Activated naive CD4-positive, alpha-beta T cell treated with anti-CD3 and anti-CD28 coated beads, Interleukin-2, amount 50 U/mL, for 72 hours (primary cell): ENCODE results near the gene MCHR1. TPM values are rescaled to one million over a fixed set of nuclear protein-coding genes. Genes with fewer than 3 reads are reported as not detected.
A peak's percentile ranks its signal among the peaks of the same experiment; 100 is the strongest.
"Not testable (repeated sequence)": the region's sequence is repeated elsewhere in the genome, so short reads cannot be mapped to it uniquely, and the experiment has no call there.

Experiments
- ATAC-seq, 2 donors: fragments of 150-1000 bp; cut with Tn5 transposase; 2 replicates each; pipeline ENCODE4 v1.10.0; 2021; ENCODE audit warnings: mild to moderate bottlenecking in 2 of 2, moderate library complexity in 2 of 2
- DNase-seq, 2 donors: peaks; one replicate each; pipeline ENCODE4 v3.0.0; 2021 to 2022; ENCODE audit warnings: low spot score in 2 of 2
- H3K27ac Mint-ChIP-seq, 2 donors: one replicate each; pipeline ENCODE4 v1.8.0; 2022; ENCODE audit warnings: mild to moderate bottlenecking in 2 of 2, mixed read lengths in 2 of 2
- H3K36me3 Mint-ChIP-seq, 2 donors: one replicate each; pipeline ENCODE4 v1.8.0; 2022; ENCODE audit warnings: mixed read lengths in 2 of 2
- H3K9me3 Mint-ChIP-seq, 2 donors: one replicate each; pipeline ENCODE4 v1.8.0; 2022; ENCODE audit warnings: mixed read lengths in 2 of 2
- total RNA-seq, 2 donors: library from RNA; stranded (reverse); gene quantifications; one replicate each; pipeline ENCODE4 v1.2.3, GENCODE V29; 2022

MCHR1 gene
- total RNA-seq, 2 donors from 2014 or later = not detected

DNA sequence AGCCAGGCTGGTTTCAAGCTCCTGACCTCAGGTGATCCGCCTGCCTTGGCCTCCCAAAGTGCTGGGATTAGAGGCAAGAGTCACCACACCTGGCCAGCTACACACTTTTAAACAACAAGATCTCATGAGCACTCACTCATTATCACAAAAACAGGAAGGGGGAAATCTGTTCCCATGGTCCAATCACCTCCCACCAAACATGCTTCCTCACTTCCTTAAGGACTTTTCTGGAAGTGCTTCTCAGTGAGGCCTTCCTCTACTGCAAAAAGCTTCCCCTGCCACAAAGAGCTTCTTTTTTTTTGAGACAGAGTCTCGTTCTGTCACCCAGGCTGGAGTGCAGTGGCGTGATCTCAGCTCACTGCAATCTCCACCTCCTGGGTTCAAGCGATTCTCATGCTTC lies 3.1 kb upstream of the MCHR1 start:
- peak overlapping the region in 1 of 2 donors; percentile 83 for H3K27ac Mint-ChIP-seq

DNA sequence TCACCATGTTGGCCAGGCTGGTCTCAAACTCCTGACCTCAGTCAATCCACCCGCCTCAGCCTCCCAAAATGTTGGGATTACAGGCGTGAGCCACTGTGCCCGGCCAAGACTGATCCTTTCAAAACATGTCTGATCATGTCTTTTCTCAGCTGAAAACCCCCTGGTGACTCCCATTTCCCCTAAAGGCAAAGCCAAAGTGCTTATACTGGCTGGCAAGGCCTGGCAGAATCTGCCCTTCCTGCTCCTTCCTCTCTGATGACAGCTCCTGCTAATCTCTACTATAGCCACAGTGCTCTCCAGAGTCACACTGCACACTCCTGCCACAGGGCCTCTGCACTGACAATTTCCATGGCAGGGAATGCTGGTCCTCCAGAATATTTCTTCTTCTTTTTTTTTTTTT lies 2.6 kb upstream of the MCHR1 start:
- ATAC-seq (peak in 1 of 2 donors; percentile 34), DNase-seq (no peak)
- Mint-ChIP-seq H3K27ac (peak overlapping the region in 1 of 2 donors; percentile 83), H3K36me3 (no peaks in the 10 kb centered on the region), H3K9me3 (no peaks in the 10 kb centered on the region)

More for the DNA sequence above, 3.1 kb upstream of the MCHR1 start:
- ATAC-seq, DNase-seq, H3K36me3 Mint-ChIP-seq, H3K9me3 Mint-ChIP-seq: not testable (repeated sequence)

DNA sequence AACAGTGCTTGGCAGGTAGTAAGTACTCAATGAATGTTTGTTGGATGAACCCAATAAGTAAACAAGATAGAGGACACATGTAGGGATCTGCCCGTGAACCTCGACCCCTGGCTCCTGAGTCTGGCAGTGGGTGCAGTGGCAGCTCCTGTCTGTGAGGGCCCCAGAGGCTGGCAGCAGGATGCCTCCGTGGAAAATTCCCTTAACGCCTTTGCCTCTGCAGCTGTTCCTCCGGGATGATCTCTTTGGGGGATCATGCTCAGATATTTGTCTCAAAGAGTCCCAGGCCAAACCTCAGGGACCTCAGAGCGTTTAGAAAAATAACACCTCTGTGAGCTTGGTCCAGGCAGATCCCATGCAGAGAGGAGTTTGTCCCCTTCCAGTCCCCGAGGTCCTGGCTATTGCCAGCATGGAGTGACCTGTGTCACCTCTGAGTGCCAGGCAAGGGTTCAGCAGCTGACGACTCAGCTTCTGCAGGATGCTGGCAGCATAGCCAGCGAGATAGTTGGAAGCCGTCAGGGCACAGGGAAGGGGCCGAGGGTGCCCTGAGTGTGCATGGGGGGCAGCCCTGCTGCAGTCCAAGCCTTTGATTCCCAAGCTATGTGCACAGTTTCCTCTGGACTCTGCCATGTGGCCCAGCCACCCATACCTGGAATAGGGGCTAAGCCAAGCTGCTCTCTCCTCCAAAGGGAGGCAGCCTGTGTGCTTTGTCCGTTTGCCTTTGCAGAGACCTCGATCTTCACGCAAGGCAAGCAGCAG lies 613 bp upstream of the MCHR1 start:
- no peaks in the 10 kb centered on the region for H3K36me3 Mint-ChIP-seq
- no peak for DNase-seq
- H3K9me3 Mint-ChIP-seq = no peaks in the 10 kb centered on the region
- ATAC-seq = no peak
- no peak overlapping the region for H3K27ac Mint-ChIP-seq

DNA sequence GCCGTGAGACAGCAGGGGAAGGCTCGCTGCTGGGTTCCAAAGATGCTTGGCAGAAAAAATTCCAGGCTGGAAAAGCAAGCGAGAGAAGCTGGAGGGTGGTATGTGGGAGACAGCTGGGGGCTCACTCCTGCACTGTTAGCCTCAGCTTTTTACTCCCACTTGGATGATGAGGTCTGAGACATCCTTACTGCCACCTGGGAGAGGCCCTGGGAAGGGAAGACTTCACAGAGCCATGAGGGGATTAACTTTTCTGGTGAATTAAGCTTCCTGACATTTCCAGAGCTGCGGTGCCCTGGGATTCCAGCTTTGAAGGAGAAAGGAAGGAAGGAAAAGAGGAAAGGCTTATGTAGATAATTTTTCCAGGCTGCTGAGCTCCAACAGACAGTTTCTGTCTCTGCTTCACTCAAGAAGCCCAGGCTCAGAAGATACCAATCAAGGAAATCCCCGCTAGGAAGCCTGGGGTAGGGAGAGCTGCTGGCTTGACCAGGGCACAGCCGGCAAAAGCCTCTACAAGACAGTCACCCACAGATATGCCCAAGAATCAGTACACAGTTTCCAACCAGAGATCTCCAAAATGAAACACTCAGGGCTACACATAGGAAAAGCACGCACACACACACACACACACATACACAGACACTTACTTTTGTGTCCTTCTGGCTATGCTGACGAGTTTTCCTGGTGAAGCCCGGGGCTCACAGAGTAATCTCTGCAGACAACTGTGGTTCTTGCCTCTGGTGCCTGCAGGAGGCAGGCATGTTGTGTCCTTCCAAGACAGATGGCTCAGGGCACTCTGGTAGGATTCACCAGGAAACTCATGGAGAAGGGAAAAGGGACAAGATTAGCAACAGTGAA lies 907 bp downstream of the MCHR1 start:
- ATAC-seq (no peak), DNase-seq (no peak)
- no peak overlapping the region for H3K27ac Mint-ChIP-seq
- H3K36me3 Mint-ChIP-seq = no peaks in the 10 kb centered on the region
- no peaks in the 10 kb centered on the region for H3K9me3 Mint-ChIP-seq

DNA sequence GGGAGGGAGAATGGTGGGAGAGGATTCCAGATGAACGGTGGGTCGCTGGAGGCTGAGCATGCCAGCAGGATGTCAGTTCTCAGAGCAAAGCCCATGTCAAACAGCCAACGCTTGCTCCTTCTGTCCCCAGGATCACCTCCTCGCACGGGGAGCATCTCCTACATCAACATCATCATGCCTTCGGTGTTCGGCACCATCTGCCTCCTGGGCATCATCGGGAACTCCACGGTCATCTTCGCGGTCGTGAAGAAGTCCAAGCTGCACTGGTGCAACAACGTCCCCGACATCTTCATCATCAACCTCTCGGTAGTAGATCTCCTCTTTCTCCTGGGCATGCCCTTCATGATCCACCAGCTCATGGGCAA lies 1.5 kb downstream of the MCHR1 start:
- no peaks in the 10 kb centered on the region for H3K9me3 Mint-ChIP-seq
- ATAC-seq (no peak), DNase-seq (no peak)
- no peak overlapping the region for H3K27ac Mint-ChIP-seq
- H3K36me3 Mint-ChIP-seq = no peaks in the 10 kb centered on the region

DNA sequence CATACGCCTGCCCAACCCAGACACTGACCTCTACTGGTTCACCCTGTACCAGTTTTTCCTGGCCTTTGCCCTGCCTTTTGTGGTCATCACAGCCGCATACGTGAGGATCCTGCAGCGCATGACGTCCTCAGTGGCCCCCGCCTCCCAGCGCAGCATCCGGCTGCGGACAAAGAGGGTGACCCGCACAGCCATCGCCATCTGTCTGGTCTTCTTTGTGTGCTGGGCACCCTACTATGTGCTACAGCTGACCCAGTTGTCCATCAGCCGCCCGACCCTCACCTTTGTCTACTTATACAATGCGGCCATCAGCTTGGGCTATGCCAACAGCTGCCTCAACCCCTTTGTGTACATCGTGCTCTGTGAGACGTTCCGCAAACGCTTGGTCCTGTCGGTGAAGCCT lies 2.2 kb downstream of the MCHR1 start:
- Mint-ChIP-seq H3K9me3 (no peaks in the 10 kb centered on the region), H3K27ac (peak overlapping the region in 1 of 2 donors; percentile 77), H3K36me3 (no peaks in the 10 kb centered on the region)
- DNase-seq (no peak), ATAC-seq (no peak)

DNA sequence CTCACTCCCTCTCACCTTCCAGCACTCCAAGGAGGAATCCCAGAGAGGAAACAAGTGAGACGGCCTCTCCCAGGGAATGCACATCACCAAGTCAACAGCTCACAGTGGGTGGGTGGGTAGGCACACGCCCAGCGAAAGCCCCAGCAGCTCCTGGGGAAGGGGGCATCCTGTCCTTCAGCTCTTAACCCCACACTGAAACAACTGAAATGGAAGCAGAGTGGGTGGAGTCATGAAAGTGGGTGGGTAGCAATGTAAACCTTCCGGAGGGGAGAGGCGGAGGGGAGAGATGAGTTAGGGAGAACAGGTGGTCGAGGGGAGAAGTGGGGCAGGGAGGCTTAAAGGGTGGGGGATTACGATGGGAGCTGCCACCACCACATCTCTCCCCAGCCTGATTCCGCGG lies 5.4 kb downstream of the MCHR1 start:
- Mint-ChIP-seq H3K36me3 (no peaks in the 10 kb centered on the region), H3K27ac (no peak overlapping the region), H3K9me3 (no peaks in the 10 kb centered on the region)
- DNase-seq (no peak), ATAC-seq (no peak)

DNA sequence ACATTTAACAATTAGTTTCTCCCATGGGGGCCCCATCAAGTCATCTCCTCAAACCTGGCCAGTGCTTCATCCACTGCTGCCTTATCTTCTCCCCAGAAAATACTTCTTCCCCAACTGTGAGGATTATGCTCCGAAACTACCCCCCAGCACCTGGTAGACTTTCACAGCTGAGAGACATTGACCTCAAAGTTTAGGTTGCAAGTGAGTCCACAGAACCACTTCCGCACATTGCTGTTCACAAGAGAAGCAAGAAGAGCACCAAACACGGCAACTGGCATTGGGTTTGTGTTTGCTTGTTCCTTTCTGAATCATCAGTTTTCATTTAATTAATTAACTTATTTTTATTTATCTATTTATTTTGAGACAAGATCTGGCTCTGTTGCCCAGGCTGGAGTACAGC lies 6.1 kb downstream of the MCHR1 start:
- no peaks in the 10 kb centered on the region for H3K36me3 Mint-ChIP-seq
- ATAC-seq (no peak), DNase-seq (no peak)
- H3K27ac Mint-ChIP-seq = no peak overlapping the region
- H3K9me3 Mint-ChIP-seq = no peaks in the 10 kb centered on the region

DNA sequence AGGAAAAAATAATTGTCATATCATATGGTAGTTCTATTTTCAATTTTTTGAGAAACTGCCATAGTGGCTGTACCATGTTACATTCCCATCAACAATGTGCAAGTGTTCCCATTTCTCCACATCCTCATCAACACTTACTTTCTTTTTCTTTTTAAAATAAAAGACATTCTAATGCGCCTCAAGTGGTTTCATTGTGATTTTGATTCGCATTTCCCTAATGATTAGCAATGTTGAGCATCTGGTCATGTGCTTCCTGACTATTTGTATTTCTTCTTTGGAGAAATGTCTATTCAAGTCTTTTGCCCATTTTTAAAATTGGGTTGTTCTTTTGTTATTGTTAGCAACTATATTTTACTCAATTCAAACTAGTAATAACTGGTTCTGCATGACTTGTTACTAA lies 8.4 kb downstream of the MCHR1 start:
- ATAC-seq = no peak

DNA sequence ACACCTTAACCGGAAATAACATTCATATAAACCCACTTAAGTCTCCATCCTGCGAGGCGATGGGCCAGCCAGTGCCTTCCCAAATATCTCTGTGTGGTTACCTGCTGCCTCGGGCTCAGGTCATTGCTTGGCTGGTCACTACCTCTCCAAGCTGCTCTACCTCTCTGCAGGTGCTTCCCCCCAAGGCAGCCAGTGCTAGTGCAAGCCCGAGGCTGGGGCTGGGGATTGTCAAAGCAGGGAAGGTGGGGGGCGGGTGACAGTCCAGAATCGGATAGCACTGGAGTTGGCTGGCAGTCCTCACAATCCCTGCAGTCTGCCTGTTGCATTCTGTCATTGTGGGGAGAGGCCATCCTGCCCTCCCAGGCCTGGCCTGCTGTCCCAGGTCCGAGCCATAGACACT lies 11.1 kb downstream of the MCHR1 start:
- Mint-ChIP-seq H3K9me3 (no peaks in the 10 kb centered on the region), H3K27ac (no peak overlapping the region), H3K36me3 (no peaks in the 10 kb centered on the region)
- DNase-seq (no peak), ATAC-seq (no peak)

More for the DNA sequence above, 8.4 kb downstream of the MCHR1 start:
- no peaks in the 10 kb centered on the region for H3K9me3 Mint-ChIP-seq
- DNase-seq = no peak
- no peaks in the 10 kb centered on the region for H3K36me3 Mint-ChIP-seq
- no peak overlapping the region for H3K27ac Mint-ChIP-seq

DNA sequence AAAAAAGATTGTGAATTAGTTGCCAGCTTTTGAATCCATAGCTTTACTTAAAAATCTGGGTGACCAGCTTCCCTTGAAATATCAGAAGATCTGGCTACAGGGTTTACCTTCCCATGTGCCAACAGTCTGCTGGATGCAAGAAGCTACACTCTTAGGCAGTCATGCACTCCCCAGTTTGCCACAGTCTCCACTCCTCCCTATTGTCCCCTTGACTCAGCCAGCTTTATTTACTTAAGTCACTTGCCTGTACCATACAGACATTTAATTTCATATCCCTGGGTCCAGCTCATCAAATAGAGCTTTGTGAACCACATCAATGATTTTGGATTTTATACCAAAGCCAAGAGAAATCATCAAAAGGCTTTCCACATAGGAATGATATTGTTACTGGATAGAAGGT lies 12.2 kb downstream of the MCHR1 start:
- no peaks in the 10 kb centered on the region for H3K9me3 Mint-ChIP-seq
- no peak for DNase-seq
- H3K27ac Mint-ChIP-seq = no peak overlapping the region
- H3K36me3 Mint-ChIP-seq = no peaks in the 10 kb centered on the region
- ATAC-seq = no peak

DNA sequence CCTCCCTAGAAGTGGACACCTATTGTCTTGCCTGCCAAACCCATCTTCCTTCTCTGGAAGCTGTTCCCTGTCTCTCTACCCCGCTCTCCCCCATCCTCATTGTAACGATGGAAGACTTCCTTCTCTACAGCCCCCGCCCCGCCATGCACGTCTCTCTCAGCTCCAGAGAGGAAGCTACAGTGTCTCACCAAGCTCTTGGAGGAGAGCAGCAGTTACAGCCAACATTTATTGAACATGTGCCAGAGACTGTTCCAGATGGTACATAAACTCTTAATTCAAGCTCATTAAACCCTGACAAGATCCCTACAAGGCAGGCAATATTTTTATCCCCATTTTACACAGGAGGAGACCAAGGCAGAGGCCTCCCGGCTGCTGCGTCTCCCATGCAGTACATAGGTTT lies 15.1 kb downstream of the MCHR1 start:
- DNase-seq = no peak
- Mint-ChIP-seq H3K27ac (no peak overlapping the region), H3K9me3 (no peaks in the 10 kb centered on the region), H3K36me3 (no peaks in the 10 kb centered on the region)
- ATAC-seq = no peak

DNA sequence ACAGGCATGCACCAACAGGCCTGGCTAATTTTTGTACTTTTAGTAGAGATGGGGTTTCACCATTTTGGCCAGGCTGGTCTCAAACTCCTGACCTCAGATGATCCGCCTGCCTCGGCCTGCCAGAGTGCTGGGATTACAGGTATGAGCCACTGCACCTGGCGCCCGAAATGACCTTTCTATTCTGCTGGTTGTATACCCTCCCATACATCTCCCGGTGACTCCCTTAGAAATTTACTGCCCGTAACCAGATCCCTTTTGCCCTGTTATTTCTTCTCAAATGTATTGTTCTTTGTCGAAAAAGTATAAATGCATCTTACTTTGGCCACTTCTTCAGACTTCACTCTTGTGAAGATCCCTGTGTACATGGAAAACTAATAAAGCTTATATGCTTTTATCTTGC lies 22.0 kb downstream of the MCHR1 start:
- H3K27ac Mint-ChIP-seq = no peak overlapping the region
- peaks cover 0 to 4% of the 10 kb centered on the region in 2 donors for H3K36me3 Mint-ChIP-seq
- DNase-seq (no peak), ATAC-seq (no peak)
- H3K9me3 Mint-ChIP-seq = peaks cover 0 to 5% of the 10 kb centered on the region in 2 donors

DNA sequence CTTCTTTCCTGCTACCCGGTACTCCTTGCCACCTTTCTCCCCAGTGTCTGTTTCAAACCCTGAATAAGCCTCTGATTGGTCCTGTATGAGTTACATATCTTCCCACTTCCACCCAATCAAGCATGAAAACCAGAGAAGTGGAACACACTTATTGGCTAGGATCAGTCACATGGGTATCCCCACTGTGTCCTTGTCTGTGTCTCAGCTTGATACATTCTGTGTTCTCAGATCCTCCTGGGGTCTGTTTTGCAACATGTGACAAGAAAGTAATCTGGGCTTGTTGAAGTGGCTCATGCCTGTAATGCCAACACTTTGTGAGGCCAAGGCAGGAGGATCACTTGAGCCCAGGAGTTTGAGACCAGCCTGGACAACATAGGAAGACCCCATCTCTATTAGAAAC lies 23.9 kb downstream of the MCHR1 start:
- no peak overlapping the region for H3K27ac Mint-ChIP-seq
- ATAC-seq = no peak
- DNase-seq = no peak
- H3K36me3 Mint-ChIP-seq = peaks cover 0 to 4% of the 10 kb centered on the region in 2 donors
- H3K9me3 Mint-ChIP-seq = peaks cover 0 to 5% of the 10 kb centered on the region in 2 donors

DNA sequence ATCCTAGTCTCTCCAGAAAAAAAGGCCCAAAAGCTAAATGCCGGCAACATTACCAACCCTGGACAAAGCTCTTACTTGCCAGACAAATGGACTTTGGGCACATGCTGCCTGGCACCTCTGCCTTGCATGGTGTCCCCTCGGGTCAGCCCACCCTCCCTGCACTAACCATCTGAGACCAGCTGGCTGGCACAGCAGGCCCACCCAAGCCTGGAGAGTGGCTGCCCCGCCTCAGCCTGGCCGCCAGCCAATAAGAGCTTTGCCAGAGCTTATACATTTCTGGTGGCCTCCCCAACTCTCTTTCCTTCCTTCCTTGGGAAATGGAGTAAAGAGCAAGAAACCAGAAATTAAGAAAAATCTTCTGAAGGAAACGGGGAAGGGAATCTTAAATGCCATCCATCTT lies 24.5 kb downstream of the MCHR1 start:
- DNase-seq = no peak
- Mint-ChIP-seq H3K27ac (no peak overlapping the region), H3K9me3 (peaks cover 0 to 5% of the 10 kb centered on the region in 2 donors), H3K36me3 (peaks cover 0 to 4% of the 10 kb centered on the region in 2 donors)
- ATAC-seq = no peak

DNA sequence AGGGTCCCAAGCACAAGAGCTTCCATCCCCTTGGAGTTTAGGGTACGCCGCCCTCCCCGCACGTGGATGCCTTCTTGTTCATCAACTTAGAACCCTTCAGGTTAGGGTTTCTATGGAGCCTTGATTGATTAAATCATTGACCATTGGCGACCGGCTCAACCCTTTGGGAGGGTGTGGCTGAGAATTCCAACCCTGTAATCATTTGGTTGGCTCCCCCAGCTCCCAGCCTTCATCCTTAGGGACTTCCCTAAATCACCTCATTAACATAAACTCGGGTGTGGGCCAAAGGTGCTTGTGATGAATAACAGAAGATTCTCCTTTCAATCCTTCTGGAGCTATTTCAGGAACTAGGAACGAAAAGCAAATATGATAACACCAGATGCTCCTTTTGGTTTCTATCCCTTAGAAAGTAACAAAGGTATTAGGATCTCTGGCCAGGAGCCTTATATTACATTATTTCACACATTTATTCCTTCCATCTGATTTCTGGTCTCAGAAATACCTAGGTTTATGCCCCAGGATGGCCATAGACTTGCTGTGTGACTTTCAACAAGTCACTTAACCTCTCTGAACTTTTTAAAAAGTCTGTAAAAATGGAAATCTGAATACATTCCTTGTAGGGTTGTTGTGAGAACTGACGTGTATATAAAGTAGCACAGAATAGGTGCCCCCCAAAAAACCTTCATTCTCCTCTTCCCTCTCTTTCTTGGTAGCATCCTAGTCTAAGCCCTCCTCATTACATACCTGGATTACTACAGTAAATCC lies 26.8 kb downstream of the MCHR1 start:
- Mint-ChIP-seq H3K36me3 (peaks cover 0 to 4% of the 10 kb centered on the region in 2 donors), H3K9me3 (peaks cover 0 to 5% of the 10 kb centered on the region in 2 donors), H3K27ac (peak overlapping the region in 1 of 2 donors; percentile 23)
- DNase-seq (no peak), ATAC-seq (no peak)

DNA sequence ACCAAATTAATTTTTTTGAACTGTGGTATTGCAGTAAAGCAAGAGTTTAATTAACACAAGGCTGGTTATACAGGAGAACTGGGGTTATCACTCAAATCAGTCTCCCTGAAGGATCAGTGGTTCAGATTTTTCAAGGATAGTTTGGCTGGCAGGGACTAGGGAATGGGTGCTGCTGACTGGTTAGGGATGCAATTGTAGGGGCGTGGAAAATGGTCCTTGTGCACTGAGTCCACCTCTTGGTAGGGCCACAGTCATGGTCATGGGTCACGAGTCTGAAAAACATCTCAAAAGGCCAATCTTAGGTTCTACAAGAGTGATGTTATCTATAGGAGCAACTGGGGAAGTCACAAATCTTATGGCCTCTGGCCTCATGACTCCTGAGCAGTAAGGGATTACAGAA lies 27.9 kb downstream of the MCHR1 start:
- Mint-ChIP-seq H3K9me3 (peaks cover 0 to 5% of the 10 kb centered on the region in 2 donors), H3K36me3 (peaks cover 0 to 4% of the 10 kb centered on the region in 2 donors), H3K27ac (peak overlapping the region in 1 of 2 donors; percentile 77)
- ATAC-seq (no peak), DNase-seq (no peak)
